ENCODE results near the gene ICAM4.

ICAM4 gene

GRCh38 chr19:10284065-10284959, 2.4 kb upstream of the ICAM4 start:
- H3K4me3 ChIP-seq (ENCODE audit: low read depth, low read length) = no peak overlapping the region
- DNase-seq (ENCODE audit: low read depth, low spot score) = no peak
- in situ Hi-C loops (cut with HindIII; ENCODE audit: low sequenced_read_pairs) = no loop called here
- no peak for TF ChIP-seq CTCF (IDR thresholded peaks at IDR 0.05; ENCODE audit: low read depth, low read length)

- TF ChIP-seq CTCF (IDR thresholded peaks at IDR 0.05; ENCODE audit: low read depth, low read length) = no peak
- in situ Hi-C loops (cut with HindIII; ENCODE audit: low sequenced_read_pairs) = no loop called here
- DNase-seq (ENCODE audit: low read depth, low spot score) = no peak
- H3K4me3 ChIP-seq (ENCODE audit: low read depth, low read length) = no peak overlapping the region
Measured at GRCh38 chr19:10284960-10285278, 1.8 kb upstream of the ICAM4 start.

- DNase-seq (ENCODE audit: low read depth, low spot score) = no peak
- in situ Hi-C loops (cut with HindIII; ENCODE audit: low sequenced_read_pairs) = no loop called here
- H3K4me3 ChIP-seq (ENCODE audit: low read depth, low read length) = no peak overlapping the region
- no peak for TF ChIP-seq CTCF (IDR thresholded peaks at IDR 0.05; ENCODE audit: low read depth, low read length)
Measured at GRCh38 chr19:10285393-10285792, 1.4 kb upstream of the ICAM4 start.

GRCh38 chr19:10288662-10289166, 2.0 kb downstream of the ICAM4 start:
- no peak for DNase-seq (ENCODE audit: low read depth, low spot score)
- peak overlapping the region; percentile 13 for H3K4me3 ChIP-seq (ENCODE audit: low read depth, low read length)
- no peak for TF ChIP-seq CTCF (IDR thresholded peaks at IDR 0.05; ENCODE audit: low read depth, low read length)
- in situ Hi-C loops (cut with HindIII; ENCODE audit: low sequenced_read_pairs) = no loop called here

GRCh38 chr19:10289167-10289835, 2.5 kb downstream of the ICAM4 start:
- peak overlapping the region; percentile 13 for H3K4me3 ChIP-seq (ENCODE audit: low read depth, low read length)
- in situ Hi-C loops (cut with HindIII; ENCODE audit: low sequenced_read_pairs) = no loop called here
- no peak for TF ChIP-seq CTCF (IDR thresholded peaks at IDR 0.05; ENCODE audit: low read depth, low read length)
- no peak for DNase-seq (ENCODE audit: low read depth, low spot score)

GRCh38 chr19:10289836-10290356, 3.1 kb downstream of the ICAM4 start, which contains the start of gene ICAM5:
Gene ICAM5, plus strand, starts transcription at chr19:10289952. Its CDS starts 92 bp downstream, at chr19:10290044.
- TF ChIP-seq CTCF (IDR thresholded peaks at IDR 0.05; ENCODE audit: low read depth, low read length) = no peak
- peak within 1 kb of the TSS; percentile 13 for H3K4me3 ChIP-seq (ENCODE audit: low read depth, low read length)
- no peak for DNase-seq (ENCODE audit: low read depth, low spot score)
- in situ Hi-C loops (cut with HindIII; ENCODE audit: low sequenced_read_pairs) = no loop called here

All from astrocyte of the spinal cord (primary cell).